Measurements from ENCODE around the gene USP3. TPM values are rescaled to one million over a fixed set of nuclear protein-coding genes. Genes with fewer than 3 reads are reported as not detected.

The USP3 gene
- total and polyA plus RNA-seq, 2 of the 13 experiments (the other 11 are each of a cell fraction or from before 2014, with no cell fraction given): 14.3 to 61.2 TPM

- TF ChIP-seq THAP9 (CRISPR knock-in tag; IDR thresholded peaks at IDR 0.05; ENCODE audit: borderline replicate concordance) (no peak), ZNF275 (CRISPR knock-in tag; IDR thresholded peaks at IDR 0.05; ENCODE audit: borderline replicate concordance) (no peak), ZBTB26 (CRISPR knock-in tag; IDR thresholded peaks at IDR 0.05; ENCODE audit: borderline replicate concordance) (no peak), MEF2D (CRISPR knock-in tag; IDR thresholded peaks at IDR 0.05) (no peak), SOX5 (CRISPR knock-in tag; IDR thresholded peaks at IDR 0.05; ENCODE audit: borderline replicate concordance) (0 out of 2 replicates have a peak, but pooled peaks have one; percentile 22), ZNF777 (CRISPR knock-in tag; IDR thresholded peaks at IDR 0.05) (peak; percentile 48; the same call in 1 of the 2 replicates), TFE3 (CRISPR knock-in tag; IDR thresholded peaks at IDR 0.05) (no peak), ZBTB1 (CRISPR knock-in tag; IDR thresholded peaks at IDR 0.05; ENCODE audit: borderline replicate concordance) (no peak), ARHGAP35 (CRISPR knock-in tag; IDR thresholded peaks at IDR 0.05; ENCODE audit: borderline replicate concordance) (no peak), ARID3A (IDR thresholded peaks at IDR 0.05; ENCODE audit: low read depth, low read length) (peak; percentile 54; the same call in 1 of the 2 replicates), ZNF639 (CRISPR knock-in tag; conservative IDR thresholded peaks at IDR 0.05) (no peak), ZNF143 (CRISPR knock-in tag; IDR thresholded peaks at IDR 0.05) (no peak), THAP7 (CRISPR knock-in tag; IDR thresholded peaks at IDR 0.05) (no peak), ZNF841 (CRISPR knock-in tag; IDR thresholded peaks at IDR 0.05; ENCODE audit: borderline replicate concordance) (no peak)
Observed at GRCh38 chr15:63487076-63487757, 17.2 kb upstream of the USP3 start (continued).

All from HepG2 (cell line).